Stimulated activated CD8-positive, alpha-beta memory T cell treated with anti-CD3 and anti-CD28 coated beads, Interleukin-4, amount 100 ng/mL, for 1 hour (primary cell): ENCODE data around the gene DCP1B.
"Not testable (repeated sequence)": the region's sequence is repeated elsewhere in the genome, so short reads cannot be mapped to it uniquely, and the experiment has no call there.

Source experiments
- DNase-seq, 2 donors: peaks; one replicate each; pipeline ENCODE4 v3.0.0-alpha.2; 2020; ENCODE audit warnings: low read depth in 2 of 2, low spot score in 1 of 2

DCP1B gene

GRCh38 chr12:1977109-1977508 is 27.1 kb downstream of the DCP1B start:
- DNase-seq, result no peak

GRCh38 chr12:1974812-1975211 is 29.4 kb downstream of the DCP1B start:
- DNase-seq, result no peak

- DNase-seq, result no peak
Observed at GRCh38 chr12:1972856-1973317, 31.4 kb downstream of the DCP1B start.

- no peak for DNase-seq
Observed at GRCh38 chr12:1972260-1972659, 32.0 kb downstream of the DCP1B start.

GRCh38 chr12:1970331-1970900 is 33.8 kb downstream of the DCP1B start:
- DNase-seq, result no peak

- DNase-seq, result no peak
Observed at GRCh38 chr12:1966561-1967226, 37.6 kb downstream of the DCP1B start.

- no peak for DNase-seq
Observed at GRCh38 chr12:1965916-1966315, 38.3 kb downstream of the DCP1B start.

GRCh38 chr12:1962051-1963020 is 41.9 kb downstream of the DCP1B start:
- no peak for DNase-seq

GRCh38 chr12:1956716-1957115 is 47.5 kb downstream of the DCP1B start:
- no peak for DNase-seq

- no peak for DNase-seq
Observed at GRCh38 chr12:1949771-1950470, 54.3 kb downstream of the DCP1B start.

GRCh38 chr12:1948883-1949282 is 55.4 kb downstream of the DCP1B start:
- no peak for DNase-seq

- no peak for DNase-seq
Observed at GRCh38 chr12:1947081-1947480, 57.2 kb downstream of the DCP1B start.

GRCh38 chr12:1946296-1946695 is 58.0 kb downstream of the DCP1B start:
- no peak for DNase-seq

- not testable (repeated sequence) for DNase-seq
Observed at GRCh38 chr12:1945502-1945901, 58.8 kb downstream of the DCP1B start.

GRCh38 chr12:1939801-1940607 is 64.3 kb downstream of the DCP1B start:
- DNase-seq, result peak; percentile 84 to 85

- DNase-seq, result no peak
Observed at GRCh38 chr12:1939331-1939730, 64.9 kb downstream of the DCP1B start.

GRCh38 chr12:1937481-1938224 is 66.6 kb downstream of the DCP1B start:
- no peak for DNase-seq

GRCh38 chr12:1936406-1937320 is 67.6 kb downstream of the DCP1B start:
- no peak for DNase-seq
